Skeletal muscle cell (primary cell): ENCODE data around the gene GPR17.

ENCODE experiments used
- DNase-seq: peaks from one replicate; pipeline ENCODE4 v3.0.0-alpha.2; 2010; ENCODE audit warnings: low read depth
- H3K4me3 ChIP-seq: 2 replicates; pipeline ENCODE4 v1.5.1; 2011; ENCODE audit warnings: low read depth, mild to moderate bottlenecking, control low read depth, low read length, moderate library complexity

The GPR17 gene

DNA sequence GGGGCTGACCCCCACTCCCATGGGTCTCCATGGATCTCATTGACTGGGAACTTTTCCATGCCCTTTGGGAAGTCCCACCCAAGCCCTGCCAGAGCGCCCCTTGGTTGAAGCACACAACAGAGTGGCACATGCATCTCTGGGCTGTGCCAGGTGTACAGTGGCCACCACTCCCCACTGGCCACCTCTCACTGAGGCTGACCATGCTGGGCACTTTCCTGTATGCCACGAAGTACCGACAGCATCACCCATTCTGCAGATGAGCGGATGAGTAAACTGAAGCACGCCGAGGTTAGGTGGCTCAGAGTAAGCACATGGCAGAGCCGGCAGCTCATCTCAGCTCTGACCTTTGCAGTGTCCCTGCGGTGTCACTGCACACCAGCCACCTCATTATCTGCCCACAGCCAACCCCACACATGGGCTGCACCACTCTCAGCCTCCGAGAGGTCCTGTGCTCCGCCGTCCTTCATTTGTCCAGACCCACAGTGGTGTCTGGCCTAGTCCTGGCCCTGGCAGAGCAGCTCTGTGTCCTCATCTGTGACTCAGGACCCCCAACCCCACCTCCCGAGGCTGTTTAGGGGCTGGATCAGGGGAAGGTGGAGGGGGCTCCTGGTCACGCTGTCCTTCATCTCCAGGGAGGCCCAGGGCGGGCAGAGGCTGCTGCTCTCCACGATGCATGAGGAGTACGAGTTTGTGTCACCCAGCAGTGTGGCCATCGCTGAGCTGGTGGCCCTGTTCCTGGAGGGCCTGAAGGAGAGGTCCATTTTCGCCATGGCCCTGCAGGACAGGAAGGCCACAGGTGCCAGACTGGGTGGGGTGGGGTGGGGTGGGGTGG lies 18.0 kb upstream of the GPR17 start:
- no peak overlapping the region for H3K4me3 ChIP-seq
- DNase-seq, result no peak

DNA sequence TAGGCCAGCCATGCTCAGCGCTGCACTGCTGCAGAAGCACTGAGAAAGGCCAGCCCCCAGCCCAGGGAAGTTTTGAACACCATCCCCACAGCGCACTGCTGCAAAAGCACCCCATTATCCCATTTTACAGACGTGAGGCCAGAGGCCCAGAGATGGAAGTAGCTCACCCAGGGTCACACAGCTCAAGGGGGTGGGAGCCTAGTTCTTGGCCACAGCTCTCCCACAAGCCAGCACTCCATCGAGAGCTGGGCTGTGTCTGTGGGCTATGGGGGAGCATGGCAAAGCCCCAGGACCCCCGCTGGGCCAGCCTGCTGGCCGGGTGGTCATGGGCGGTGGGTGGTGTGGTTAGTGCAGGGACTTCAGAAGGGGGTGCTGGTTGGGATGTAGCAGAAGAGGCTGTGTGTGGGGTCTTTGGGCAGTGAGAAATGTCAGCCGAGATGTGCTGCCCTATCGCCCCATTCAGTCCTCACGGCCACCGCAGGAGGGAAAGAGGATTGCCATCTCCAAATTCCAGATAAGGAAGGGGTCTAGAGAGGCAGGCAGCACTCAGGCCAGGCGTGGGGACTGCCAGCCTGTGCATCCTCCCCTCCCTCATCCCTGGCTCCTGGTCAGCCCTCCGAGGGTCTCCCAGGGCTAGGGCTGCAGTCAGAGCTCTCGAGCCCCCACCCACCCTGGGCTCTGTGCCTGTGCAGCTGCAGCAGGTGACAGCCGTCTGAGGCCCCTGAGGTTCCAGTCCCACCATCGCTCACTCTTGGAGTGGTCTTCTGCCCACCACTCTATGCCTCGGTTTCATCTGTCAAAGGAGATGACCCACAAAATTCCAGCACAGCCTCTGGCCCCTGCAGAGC lies 17.0 kb upstream of the GPR17 start:
- H3K4me3 ChIP-seq, result no peak overlapping the region
- DNase-seq, result no peak

DNA sequence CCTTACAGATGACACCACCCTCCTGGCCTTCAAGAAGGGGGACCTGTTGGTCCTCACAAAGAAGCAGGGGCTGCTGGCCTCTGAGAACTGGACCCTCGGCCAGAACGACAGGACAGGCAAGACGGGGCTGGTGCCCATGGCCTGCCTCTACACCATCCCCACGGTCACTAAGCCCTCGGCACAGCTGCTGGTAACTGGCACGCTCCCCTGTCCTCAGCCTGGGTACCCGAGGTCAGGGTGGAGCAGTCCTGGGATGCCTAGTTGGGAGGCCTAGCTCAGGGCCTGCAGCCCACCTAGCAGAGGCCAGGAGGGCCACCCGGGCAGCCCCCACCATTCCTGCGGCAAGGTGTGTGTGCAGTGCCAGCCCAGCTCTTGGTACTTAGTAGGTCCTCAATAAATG lies 16.3 kb upstream of the GPR17 start:
- DNase-seq, result no peak
- no peak overlapping the region for H3K4me3 ChIP-seq

DNA sequence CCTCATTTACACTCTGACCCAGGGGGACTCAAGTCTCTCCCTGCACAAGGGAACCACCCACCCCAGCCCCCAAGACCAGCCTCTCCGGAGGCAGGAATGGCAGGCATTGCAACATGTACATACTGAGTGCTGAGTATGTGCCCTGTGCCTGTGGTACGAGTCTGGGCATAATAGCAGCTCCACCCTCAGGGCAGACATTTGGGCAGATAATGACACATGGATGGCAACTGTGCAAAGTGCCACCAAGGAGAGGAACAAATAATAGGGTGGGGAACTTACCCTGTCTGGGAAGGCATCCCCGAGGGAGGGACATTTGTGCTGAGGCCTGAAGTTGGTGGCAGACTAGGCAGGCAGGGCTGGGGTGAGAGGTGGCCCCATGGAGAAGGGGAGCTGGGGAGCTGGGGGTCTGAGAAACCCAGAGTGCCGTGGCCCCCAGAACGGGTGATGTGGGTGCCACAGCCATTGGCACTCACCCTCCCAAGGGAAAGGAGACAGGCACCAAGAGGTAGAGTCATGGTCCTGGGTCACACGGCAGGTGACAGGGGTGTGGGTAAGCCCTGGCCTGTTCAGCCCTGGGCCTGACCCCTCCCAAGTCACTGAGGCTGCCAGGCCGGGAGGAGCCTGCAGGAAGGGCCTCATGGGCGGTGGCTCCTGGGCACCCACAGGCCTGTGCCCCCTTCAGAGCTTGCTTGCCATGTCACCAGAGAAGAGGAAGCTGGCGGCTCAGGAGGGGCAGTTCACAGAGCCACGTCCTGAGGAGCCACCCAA lies 15.7 kb upstream of the GPR17 start:
- no peak for DNase-seq
- no peak overlapping the region for H3K4me3 ChIP-seq

DNA sequence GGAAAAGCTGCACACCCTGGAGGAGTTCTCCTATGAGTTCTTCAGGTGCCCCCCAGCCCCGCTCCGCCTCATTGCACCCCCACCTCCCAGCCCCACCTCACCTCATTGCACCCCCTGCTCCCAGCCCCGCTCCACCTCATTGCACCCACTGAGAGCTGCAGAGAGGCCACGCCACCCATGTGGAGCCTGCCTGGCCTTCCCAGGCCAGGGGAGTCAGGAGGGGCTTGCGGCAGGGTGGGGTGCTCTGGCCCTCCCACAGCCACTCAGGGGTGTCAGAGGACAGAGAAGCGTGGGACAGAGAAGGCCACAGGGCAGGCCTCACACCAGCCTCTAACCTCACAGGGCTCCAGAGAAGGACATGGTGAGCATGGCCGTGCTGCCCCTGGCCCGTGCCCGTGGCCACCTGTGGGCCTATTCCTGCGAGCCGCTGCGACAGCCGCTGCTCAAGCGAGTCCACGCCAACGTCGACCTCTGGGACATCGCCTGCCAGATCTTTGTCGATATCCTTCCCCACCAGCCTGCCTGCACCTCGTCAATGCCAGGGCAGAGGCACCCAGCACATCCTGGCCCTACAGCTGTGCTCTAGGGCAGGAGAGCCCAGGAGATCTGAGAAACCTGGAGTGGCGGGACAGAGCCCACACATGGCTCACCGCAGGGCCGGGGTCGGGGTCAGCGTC lies 15.0 kb upstream of the GPR17 start:
- no peak for DNase-seq
- H3K4me3 ChIP-seq, result no peak overlapping the region

DNA sequence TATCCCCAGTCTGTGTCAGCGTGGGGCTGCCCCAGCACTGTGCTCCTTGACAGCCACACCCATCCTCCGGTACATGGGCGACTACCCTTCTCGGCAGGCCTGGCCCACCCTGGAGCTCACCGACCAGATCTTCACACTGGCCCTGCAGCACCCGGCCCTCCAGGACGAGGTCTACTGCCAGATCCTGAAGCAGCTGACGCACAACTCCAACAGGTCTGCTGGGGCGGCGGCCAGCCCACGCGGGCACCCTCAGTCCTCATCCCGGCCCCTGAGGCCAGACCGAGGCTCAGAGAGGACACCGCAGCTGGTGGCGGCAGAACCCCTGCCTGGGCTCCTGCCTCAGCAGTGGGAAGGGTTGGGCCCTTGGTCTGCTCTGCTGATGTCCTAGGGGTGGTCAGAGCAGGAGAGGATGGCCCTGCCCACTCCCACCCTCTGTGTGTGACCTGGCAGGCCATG lies 14.4 kb upstream of the GPR17 start:
- H3K4me3 ChIP-seq, result no peak overlapping the region
- no peak for DNase-seq

DNA sequence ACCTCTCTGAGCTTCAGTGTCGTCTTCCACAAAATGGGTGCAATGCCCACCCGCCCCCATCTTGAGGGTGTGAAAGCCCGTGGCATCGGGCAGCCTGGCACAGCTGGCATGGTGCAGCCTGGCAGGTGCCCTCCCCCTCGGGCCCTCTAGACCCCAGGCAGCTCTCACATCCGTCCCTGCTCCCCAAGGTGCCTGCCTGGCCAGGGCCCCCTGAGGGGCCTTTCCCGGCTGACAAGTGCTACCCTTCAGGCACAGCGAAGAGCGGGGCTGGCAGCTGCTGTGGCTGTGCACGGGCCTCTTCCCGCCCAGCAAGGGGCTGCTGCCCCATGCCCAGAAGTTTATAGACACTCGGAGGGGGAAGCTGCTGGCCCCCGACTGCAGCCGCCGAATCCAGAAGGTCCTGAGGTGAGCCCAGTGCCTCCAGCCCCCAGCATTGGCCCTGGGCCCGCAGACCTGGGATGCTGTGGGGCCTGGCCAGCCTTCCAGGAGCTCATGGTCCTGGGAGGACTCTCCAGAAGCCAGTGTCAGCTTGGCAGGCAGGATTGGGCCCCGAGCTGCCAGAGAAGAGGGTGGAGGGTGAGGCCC lies 13.9 kb upstream of the GPR17 start:
- no peak for DNase-seq

DNA sequence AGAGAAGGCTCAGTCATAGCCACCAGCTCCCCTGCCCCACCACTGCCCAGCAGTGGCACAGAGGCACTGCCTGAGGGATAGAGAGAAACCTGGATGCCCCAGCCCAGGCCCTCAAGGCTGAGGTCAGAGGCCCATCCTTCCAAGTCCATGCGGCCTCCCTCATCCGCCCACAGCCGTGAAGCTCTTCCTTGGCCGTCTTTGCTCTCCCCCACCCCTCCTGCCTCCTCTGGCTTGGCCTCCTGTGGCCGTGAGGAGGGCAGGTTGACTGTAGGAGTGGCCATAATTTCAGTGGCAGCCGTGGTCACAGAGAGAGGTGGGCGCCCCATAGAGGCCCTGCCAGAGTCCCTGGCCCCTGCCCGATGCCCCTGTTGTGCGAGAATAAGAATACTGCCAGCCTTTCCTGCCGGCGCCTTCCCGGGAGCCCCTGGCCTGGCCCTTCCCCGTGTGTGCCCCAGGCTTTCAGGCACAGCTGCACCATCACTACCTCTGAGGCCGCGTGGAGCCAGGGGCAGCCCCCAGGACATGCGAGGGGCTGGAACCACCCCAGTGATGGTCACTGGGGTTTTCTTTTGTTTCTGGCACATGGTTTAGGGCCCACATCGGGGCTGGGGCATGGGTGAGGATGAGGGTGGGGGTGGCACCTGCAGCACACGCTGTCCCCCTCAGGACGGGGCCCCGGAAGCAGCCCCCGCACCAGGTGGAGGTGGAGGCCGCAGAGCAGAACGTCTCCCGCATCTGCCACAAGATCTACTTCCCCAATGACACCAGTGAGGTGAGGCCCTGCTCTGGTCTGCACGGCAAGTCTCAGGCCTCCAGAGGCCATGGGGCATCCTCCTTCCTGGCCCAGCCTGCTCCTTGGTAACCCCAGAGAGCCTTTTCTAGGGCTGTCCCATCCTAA lies 13.1 kb upstream of the GPR17 start:
- no peak overlapping the region for H3K4me3 ChIP-seq
- no peak for DNase-seq

More for the DNA sequence above, 13.9 kb upstream of the GPR17 start:
- H3K4me3 ChIP-seq, result no peak overlapping the region

DNA sequence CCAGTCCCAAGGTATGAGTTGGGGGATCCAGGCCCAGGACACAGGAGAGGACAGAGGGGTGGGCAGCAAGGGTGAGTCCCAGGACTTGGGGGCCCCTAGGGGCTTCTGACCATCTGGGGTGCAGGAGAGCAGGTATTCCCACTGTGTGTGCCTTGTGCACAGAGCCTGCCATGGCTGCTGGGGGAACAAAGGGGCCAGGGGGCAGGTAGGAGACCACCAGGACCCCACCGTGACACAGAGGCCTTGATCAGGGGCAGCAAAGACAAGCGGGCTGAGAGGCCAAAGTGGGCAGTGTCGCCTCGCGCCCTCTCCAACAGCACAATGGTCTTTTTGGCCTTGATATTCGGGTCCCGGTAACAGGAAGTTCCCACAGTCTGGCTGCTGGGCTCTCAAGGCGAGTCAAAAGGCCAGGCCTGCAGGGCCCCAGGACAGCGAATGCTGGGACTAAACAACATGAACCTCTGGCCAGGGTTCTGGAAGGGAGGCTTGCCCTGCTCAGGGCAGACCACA lies 12.3 kb upstream of the GPR17 start:
- no peak overlapping the region for H3K4me3 ChIP-seq
- no peak for DNase-seq

DNA sequence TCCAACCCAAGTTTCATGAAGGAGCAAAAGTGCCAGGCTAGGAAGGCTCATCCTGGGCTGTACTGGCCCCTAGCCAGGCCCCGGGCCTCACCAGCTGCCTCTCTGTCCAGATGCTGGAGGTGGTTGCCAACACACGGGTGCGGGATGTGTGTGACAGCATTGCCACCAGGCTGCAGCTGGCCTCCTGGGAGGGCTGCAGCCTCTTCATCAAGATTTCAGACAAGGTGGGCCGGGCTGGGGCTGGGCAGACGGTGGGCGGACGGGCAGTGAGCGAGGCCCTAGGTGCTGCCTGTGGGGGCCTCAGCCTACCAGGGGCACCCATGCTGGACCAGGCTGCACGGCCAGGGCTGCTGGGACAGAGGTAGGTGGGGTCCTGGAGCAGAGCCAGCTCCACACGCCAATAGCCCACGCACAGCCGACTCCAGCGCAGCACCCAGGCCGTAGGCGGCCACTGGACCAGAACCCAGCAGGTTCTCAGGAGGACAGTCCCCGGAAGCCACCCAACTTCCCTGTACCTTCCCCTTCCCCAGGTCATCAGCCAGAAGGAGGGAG lies 11.8 kb upstream of the GPR17 start:
- no peak for DNase-seq
- H3K4me3 ChIP-seq, result no peak overlapping the region

DNA sequence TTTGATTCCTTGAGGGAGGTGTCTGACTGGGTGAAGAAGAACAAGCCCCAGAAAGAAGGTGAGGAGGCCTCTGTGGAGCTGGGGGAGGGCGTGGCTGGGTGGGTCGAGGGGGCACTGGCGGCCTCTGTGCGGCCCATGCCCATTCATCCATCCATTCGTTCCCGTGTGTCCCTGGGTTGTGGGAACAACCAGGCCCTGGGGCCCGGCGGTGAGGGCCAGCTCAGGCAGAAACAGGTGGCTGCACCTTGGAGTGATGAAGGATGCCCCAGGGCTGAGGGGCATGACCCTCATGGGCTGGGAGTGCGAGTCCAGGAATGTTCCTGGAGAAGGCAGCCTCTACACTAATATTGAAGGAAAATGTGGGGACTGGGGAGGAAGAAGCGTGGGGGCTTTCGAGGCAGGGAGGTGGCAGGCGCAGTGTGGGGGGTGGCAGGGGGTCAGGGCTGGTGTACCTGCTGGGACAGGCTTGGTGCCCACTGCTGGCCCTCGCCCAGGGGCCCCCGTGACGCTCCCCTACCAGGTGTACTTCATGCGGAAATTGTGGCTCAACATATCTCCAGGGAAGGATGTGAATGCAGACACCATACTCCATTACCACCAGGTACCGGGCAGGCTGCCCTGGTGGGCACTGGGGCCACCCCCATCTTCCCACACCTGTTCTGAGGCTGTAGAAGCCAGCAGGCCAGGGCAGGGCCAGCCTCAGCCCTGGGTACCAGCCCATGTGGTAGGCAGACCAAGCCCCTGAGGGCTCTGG lies 11.2 kb upstream of the GPR17 start:
- no peak overlapping the region for H3K4me3 ChIP-seq

DNA sequence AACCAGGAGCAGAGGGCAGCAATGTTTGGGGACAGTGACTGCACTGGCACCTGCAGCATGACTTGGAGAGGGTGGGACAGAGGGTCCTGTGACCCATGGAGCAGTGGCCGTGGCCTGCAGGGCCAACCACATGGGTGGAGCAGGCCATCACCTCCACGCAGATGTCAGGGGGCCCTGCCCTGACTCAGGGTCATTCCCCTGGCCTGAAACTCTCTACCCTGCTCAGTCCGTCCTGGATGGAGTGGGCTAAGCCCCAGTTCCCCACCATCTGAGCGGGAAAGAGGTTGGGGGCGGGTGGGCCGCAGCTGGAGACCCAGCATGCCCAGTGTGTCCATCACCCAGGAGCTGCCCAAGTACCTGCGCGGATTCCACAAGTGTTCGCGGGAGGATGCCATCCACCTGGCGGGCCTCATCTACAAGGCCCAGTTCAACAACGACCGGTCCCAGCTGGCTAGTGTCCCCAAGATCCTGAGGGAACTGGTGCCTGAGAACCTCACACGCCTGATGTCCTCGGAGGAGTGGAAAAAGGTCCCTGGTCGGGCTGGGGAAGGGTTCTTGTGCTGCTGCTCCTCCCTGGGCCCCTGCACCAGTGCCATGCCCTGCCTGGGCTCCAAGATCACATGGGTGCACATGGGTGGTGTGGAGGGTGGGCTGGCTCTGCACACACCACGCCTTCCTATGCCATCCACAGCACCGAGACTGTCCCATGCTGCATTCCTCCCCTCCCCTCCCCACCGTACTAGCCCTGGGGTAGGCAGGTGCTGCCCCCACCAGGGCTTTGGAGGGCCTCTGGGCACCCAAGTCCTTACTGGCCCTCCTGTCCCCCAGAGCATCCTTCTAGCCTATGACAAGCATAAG lies 10.3 kb upstream of the GPR17 start:
- no peak for DNase-seq
- no peak overlapping the region for H3K4me3 ChIP-seq

More for the DNA sequence above, 11.2 kb upstream of the GPR17 start:
- DNase-seq, result no peak

DNA sequence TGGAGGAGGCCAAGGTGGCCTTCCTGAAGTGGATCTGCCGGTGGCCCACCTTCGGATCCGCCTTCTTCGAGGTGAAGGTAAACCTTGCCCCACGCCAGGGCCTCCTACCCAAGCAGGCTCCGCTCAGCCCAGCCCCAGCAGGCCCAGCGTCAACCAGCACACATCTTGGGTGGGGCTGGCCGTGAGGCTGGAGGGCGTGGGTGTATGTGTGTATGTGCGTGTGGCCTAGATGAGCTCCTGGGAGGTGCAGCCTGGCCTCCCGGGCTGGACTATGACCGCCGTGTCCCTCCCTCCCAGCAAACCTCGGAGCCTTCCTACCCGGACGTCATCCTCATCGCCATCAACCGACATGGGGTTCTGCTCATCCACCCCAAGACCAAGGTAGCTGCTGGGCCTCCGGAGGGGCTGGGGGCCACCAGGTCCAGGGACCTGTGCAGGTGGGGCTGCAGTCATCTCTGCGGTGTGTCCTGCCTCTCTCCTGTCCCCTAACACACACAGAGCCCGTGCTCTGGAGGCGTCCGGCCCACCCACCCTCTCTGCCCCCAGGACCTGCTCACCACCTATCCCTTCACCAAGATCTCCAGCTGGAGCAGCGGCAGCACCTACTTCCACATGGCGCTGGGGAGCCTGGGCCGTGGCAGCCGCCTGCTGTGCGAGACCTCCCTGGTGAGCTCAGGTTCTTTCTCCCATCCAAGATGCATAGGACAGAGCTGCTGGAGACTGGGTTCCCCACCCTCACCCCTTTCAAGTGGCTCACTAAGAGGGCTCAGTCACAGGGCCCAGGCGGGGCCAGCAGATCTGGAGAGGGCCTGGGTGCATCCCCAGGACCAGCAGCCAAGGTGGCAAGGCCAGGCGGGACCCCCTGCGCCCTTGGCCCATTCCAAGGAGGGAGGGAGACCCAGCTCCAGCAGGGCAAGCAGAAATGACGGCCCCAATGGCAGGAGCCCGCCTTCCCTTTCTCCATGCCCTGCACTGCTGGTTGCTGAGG lies 9.4 kb upstream of the GPR17 start:
- H3K4me3 ChIP-seq, result no peak overlapping the region
- no peak for DNase-seq

DNA sequence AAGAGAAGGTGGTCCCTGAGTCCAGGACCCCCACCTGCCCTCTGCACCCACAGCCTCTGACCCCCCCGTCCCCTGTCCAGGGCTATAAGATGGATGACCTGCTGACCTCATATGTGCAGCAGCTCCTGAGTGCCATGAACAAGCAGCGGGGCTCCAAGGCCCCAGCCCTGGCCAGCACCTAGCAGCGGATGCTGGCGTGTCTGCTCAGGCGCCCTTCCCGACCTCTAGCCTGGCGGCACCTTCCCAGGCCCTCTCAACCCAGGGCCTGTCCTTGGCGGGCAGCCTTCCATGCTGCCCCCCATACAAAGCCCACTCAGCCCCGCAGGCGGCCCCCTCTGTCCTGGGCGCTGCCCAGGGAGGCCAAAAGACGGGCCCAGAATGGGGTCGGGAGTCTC lies 8.7 kb upstream of the GPR17 start:
- no peak overlapping the region for H3K4me3 ChIP-seq

DNA sequence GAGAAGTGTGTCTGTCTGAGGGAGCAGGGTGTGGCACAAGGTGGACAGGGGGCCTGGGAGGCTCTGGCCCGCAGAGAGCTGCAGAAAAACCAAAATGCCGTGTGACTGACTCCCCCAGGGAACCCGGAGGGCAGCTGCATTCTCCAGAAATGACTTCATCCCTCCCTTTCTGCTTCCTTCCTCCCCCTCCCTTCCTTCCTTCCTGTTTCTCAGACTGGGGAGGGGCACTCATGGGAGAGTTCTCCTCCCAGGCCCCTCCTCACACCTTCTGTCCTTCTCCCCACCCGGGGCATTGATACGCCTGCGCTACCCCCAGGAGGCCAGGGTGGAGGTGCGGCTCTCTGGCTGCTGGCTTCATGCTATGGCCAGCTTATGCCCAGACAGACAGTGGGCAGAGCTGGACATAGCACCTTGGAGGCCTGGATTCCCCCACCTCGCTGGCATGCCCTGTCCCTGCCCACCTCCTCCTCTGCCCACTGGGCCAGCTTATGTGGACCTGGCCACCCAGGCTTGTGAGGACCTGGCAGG lies 8.2 kb upstream of the GPR17 start:
- peak; percentile 30 for DNase-seq
- H3K4me3 ChIP-seq, result no peak overlapping the region

More for the DNA sequence above, 8.7 kb upstream of the GPR17 start:
- DNase-seq, result no peak
